Ascending aorta (tissue), 2 donors: ENCODE measurements around the gene QRSL1. TPM values are rescaled to one million over a fixed set of nuclear protein-coding genes. Genes with fewer than 3 reads are reported as not detected.

Experiments
- DNase-seq, 2 donors: peaks; one replicate each; pipeline ENCODE4 v3.0.0-alpha.2; 2019; ENCODE audit warnings: low spot score in 2 of 2
- H3K27ac ChIP-seq, 2 donors: fragments of 200-600 bp; sonication (generic); one replicate each; pipeline ENCODE4 v1.5.1; 2016 to 2017; ENCODE audit warnings: mild to moderate bottlenecking in 1 of 2
- H3K27me3 ChIP-seq: fragments of 200-600 bp; sonication (generic); one replicate; pipeline ENCODE4 v1.5.1; 2017
- H3K36me3 ChIP-seq, 2 donors: fragments of 200-600 bp; sonication (generic); one replicate each; pipeline ENCODE4 v1.5.1; 2016
- H3K4me1 ChIP-seq, 2 donors: fragments of 200-600 bp; sonication (generic); one replicate each; pipeline ENCODE4 v1.5.1; 2016 to 2017; ENCODE audit warnings: mild to moderate bottlenecking in 1 of 2
- H3K4me3 ChIP-seq, 2 donors: fragments of 200-600 bp; sonication (generic); one replicate each; pipeline ENCODE4 v1.5.1; 2016 to 2017; ENCODE audit warnings: mild to moderate bottlenecking in 1 of 2
- H3K9me3 ChIP-seq, 2 donors: fragments of 200-600 bp; sonication (generic); one replicate each; pipeline ENCODE4 v1.5.1; 2016
- CTCF ChIP-seq, 3 experiments: fragments of 200-600 bp in 2 of 3; fragments of 450-650 bp in 1 of 3; sonication (generic) in 2 of 3; IDR thresholded peaks; one replicate each; pipeline ENCODE4 v1.5.1; 2016 to 2019; ENCODE audit warnings: antibody characterized with exemption in 3 of 3, mild to moderate bottlenecking in 1 of 3, moderate library complexity in 1 of 3
- intact Hi-C: fragments of 100-400 bp; cut with DNase I; formaldehyde crosslinking; loops from one replicate; pipeline ENCODE4 v1.15.1; 2023
- total RNA-seq: library from RNA; depleted of rRNA; stranded (reverse); fragments of >200 nt; gene quantifications from one replicate; pipeline ENCODE4 v1.1.0, GENCODE V29; 2016

The QRSL1 gene
- total RNA-seq, 1 donor from 2014 or later, result 3.9 TPM

GRCh38 chr6:106702046-106702445, 72.7 kb downstream of the QRSL1 start:
- Histone ChIP-seq H3K27ac (no peak overlapping the region), H3K36me3 (no peaks in the 10 kb centered on the region), H3K9me3 (no peaks in the 10 kb centered on the region), H3K4me1 (no peaks in the 10 kb centered on the region), H3K27me3 (no peaks in the 10 kb centered on the region), H3K4me3 (no peak overlapping the region)
- no peak for TF ChIP-seq CTCF (IDR thresholded peaks at IDR 0.05)
- DNase-seq, result no peak
- intact Hi-C loops, result no loop called here

- TF ChIP-seq CTCF (IDR thresholded peaks at IDR 0.05), result no peak
- Histone ChIP-seq H3K27ac (no peak overlapping the region), H3K9me3 (no peaks in the 10 kb centered on the region), H3K36me3 (no peaks in the 10 kb centered on the region), H3K4me3 (no peak overlapping the region), H3K27me3 (no peaks in the 10 kb centered on the region), H3K4me1 (no peaks in the 10 kb centered on the region)
- intact Hi-C loops, result no loop called here
- DNase-seq, result no peak
Measured at GRCh38 chr6:106702451-106703110, 73.2 kb downstream of the QRSL1 start.

GRCh38 chr6:106704327-106704726, 74.9 kb downstream of the QRSL1 start:
- intact Hi-C loops, result no loop called here
- Histone ChIP-seq H3K36me3 (no peaks in the 10 kb centered on the region), H3K27me3 (no peaks in the 10 kb centered on the region), H3K27ac (no peak overlapping the region), H3K4me3 (no peak overlapping the region), H3K4me1 (no peaks in the 10 kb centered on the region), H3K9me3 (no peaks in the 10 kb centered on the region)
- DNase-seq, result no peak
- no peak for TF ChIP-seq CTCF (IDR thresholded peaks at IDR 0.05)

- H3K4me3 ChIP-seq, result no peak overlapping the region
- DNase-seq, result no peak
- no peak for TF ChIP-seq CTCF (IDR thresholded peaks at IDR 0.05)
- H3K27me3 ChIP-seq, result no peaks in the 10 kb centered on the region
- no peaks in the 10 kb centered on the region for H3K9me3 ChIP-seq
- no peak overlapping the region for H3K27ac ChIP-seq
- no peaks in the 10 kb centered on the region for H3K4me1 ChIP-seq
- no peaks in the 10 kb centered on the region for H3K36me3 ChIP-seq
- intact Hi-C loops, result no loop called here
Measured at GRCh38 chr6:106705156-106705555, 75.8 kb downstream of the QRSL1 start.

GRCh38 chr6:106710580-106710979, 81.2 kb downstream of the QRSL1 start:
- Histone ChIP-seq H3K4me1 (no peaks in the 10 kb centered on the region), H3K27ac (no peak overlapping the region), H3K36me3 (no peaks in the 10 kb centered on the region), H3K4me3 (no peak overlapping the region), H3K27me3 (no peaks in the 10 kb centered on the region), H3K9me3 (no peaks in the 10 kb centered on the region)
- intact Hi-C loops, result no loop called here
- TF ChIP-seq CTCF (IDR thresholded peaks at IDR 0.05), result no peak
- DNase-seq, result no peak

GRCh38 chr6:106714281-106714680, 84.9 kb downstream of the QRSL1 start:
- TF ChIP-seq CTCF (IDR thresholded peaks at IDR 0.05), result no peak
- H3K27me3 ChIP-seq, result no peaks in the 10 kb centered on the region
- no peaks in the 10 kb centered on the region for H3K36me3 ChIP-seq
- H3K4me3 ChIP-seq, result no peak overlapping the region
- no peaks in the 10 kb centered on the region for H3K4me1 ChIP-seq
- H3K27ac ChIP-seq, result no peak overlapping the region
- intact Hi-C loops, result no loop called here
- H3K9me3 ChIP-seq, result no peaks in the 10 kb centered on the region
- no peak for DNase-seq
